Sigmoid colon (tissue), 7 donors: ENCODE measurements around the gene FABP7. TPM values are rescaled to one million over a fixed set of nuclear protein-coding genes. Genes with fewer than 3 reads are reported as not detected.

Experiments
- DNase-seq: peaks from one replicate; pipeline ENCODE4 v3.0.0-alpha.2; 2019
- H3K27ac ChIP-seq, 4 donors: fragments of 200-600 bp; sonication (generic); one replicate each; pipeline ENCODE4 v1.5.1; 2016 to 2019; ENCODE audit warnings: mild to moderate bottlenecking in 1 of 4
- H3K27me3 ChIP-seq, 3 donors: fragments of 200-600 bp; sonication (generic); one replicate each; pipeline ENCODE4 v1.5.1; 2019; ENCODE audit warnings: mild to moderate bottlenecking in 1 of 3
- H3K36me3 ChIP-seq, 4 donors: fragments of 200-600 bp; sonication (generic); one replicate each; pipeline ENCODE4 v1.5.1; 2016 to 2019
- H3K4me1 ChIP-seq, 4 donors: fragments of 200-600 bp; sonication (generic); one replicate each; pipeline ENCODE4 v1.5.1; 2017 to 2019
- H3K4me3 ChIP-seq, 4 donors: fragments of 200-600 bp; sonication (generic); one replicate each; pipeline ENCODE4 v1.5.1; 2017 to 2019; ENCODE audit warnings: mild to moderate bottlenecking in 2 of 4, moderate library complexity in 1 of 4
- H3K9me3 ChIP-seq, 4 donors: fragments of 200-600 bp in 3 of 4; sonication (generic) in 3 of 4; one replicate each; pipeline versions ENCODE4 v1.5.1 to v1.6.1; 2013 to 2019
- EP300 ChIP-seq, 4 donors: sonication (generic); formaldehyde crosslinking; IDR thresholded peaks; one replicate each; pipeline ENCODE4 v1.6.1; 2017; ENCODE audit warnings: antibody characterized with exemption in 4 of 4
- POLR2A ChIP-seq, 2 donors: fragments of 450-650 bp; IDR thresholded peaks; one replicate each; pipeline ENCODE4 v1.6.1; 2016; ENCODE audit warnings: antibody characterized with exemption in 2 of 2, mild to moderate bottlenecking in 2 of 2, moderate library complexity in 2 of 2
- POLR2AphosphoS5 ChIP-seq, 4 donors: sonication (generic); formaldehyde crosslinking; IDR thresholded peaks; one replicate each; pipeline ENCODE4 v1.6.1; 2017; ENCODE audit warnings: antibody characterized with exemption in 4 of 4
- WGBS, 2 donors: extraction: QIAGEN DNeasy Blood & Tissue Kit; methylation state at CpG; one replicate each; pipeline ENCODE4 v1.1.7; 2013; 5-methylcytosine and 5-hydroxymethylcytosine counted together
- intact Hi-C: fragments of 100-400 bp; cut with DNase I; formaldehyde crosslinking; loops from one replicate; pipeline ENCODE4 v1.15.1; 2023
- polyA plus RNA-seq, 3 donors: library from polyadenylated mRNA; stranded (reverse); fragments of 200-250 nt; gene quantifications; one replicate each; pipeline ENCODE4 v1.2.3, GENCODE V29; 2013
- total RNA-seq, 4 donors: library from RNA; depleted of rRNA; stranded (reverse); fragments of >200 nt; gene quantifications; one replicate each; pipeline ENCODE4 v1.1.0, GENCODE V29; 2016
- TF ChIP-seq, protein P1 (sequence below), 4 experiments: fragments of 450-650 bp in 3 of 4; fragments of 200-600 bp in 1 of 4; IDR thresholded peaks; one replicate each; pipeline ENCODE4 v1.5.1; 2016 to 2019; ENCODE audit warnings: antibody characterized with exemption in 4 of 4, mild to moderate bottlenecking in 3 of 4, moderate library complexity in 2 of 4
- donor health status: healthy with polysubstance abuse.
- donor health status: Bipolar disorder and iron deficiency.
- donor health status: healthy.

Gene FABP7
- total and polyA plus RNA-seq, 7 donors: not detected

- Histone ChIP-seq H3K36me3 (no peaks in the 10 kb centered on the region), H3K4me3 (no peak overlapping the region), H3K27ac (no peak overlapping the region), H3K9me3 (no peaks in the 10 kb centered on the region), H3K27me3 (no peaks in the 10 kb centered on the region), H3K4me1 (no peaks in the 10 kb centered on the region)
- 87 to 90% methylated on average over 2 of the region's 2 CpGs for WGBS, 2 donors
- DNase-seq: no peak
- TF ChIP-seq POLR2A (IDR thresholded peaks at IDR 0.05) (no peak), POLR2AphosphoS5 (IDR thresholded peaks at IDR 0.05) (no peak), EP300 (IDR thresholded peaks at IDR 0.05) (no peak)
- TF ChIP-seq, protein P1, sequence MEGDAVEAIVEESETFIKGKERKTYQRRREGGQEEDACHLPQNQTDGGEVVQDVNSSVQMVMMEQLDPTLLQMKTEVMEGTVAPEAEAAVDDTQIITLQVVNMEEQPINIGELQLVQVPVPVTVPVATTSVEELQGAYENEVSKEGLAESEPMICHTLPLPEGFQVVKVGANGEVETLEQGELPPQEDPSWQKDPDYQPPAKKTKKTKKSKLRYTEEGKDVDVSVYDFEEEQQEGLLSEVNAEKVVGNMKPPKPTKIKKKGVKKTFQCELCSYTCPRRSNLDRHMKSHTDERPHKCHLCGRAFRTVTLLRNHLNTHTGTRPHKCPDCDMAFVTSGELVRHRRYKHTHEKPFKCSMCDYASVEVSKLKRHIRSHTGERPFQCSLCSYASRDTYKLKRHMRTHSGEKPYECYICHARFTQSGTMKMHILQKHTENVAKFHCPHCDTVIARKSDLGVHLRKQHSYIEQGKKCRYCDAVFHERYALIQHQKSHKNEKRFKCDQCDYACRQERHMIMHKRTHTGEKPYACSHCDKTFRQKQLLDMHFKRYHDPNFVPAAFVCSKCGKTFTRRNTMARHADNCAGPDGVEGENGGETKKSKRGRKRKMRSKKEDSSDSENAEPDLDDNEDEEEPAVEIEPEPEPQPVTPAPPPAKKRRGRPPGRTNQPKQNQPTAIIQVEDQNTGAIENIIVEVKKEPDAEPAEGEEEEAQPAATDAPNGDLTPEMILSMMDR (IDR thresholded peaks at IDR 0.05): no peak
- intact Hi-C loops: no loop called here
Observed at GRCh38 chr6:122821095-122821494, 41.6 kb downstream of the FABP7 start.

- intact Hi-C loops: no loop called here
- Histone ChIP-seq H3K9me3 (no peaks in the 10 kb centered on the region), H3K4me3 (no peak overlapping the region), H3K27ac (no peak overlapping the region), H3K36me3 (no peaks in the 10 kb centered on the region), H3K27me3 (no peaks in the 10 kb centered on the region), H3K4me1 (no peaks in the 10 kb centered on the region)
- WGBS, 2 donors: 64 to 81% methylated on average over 5 of the region's 5 CpGs
- DNase-seq: no peak
- TF ChIP-seq POLR2AphosphoS5 (IDR thresholded peaks at IDR 0.05): no peak
- TF ChIP-seq, protein P1 (IDR thresholded peaks at IDR 0.05): no peak
- TF ChIP-seq EP300 (IDR thresholded peaks at IDR 0.05): no peak
- no peak for TF ChIP-seq POLR2A (IDR thresholded peaks at IDR 0.05)
Observed at GRCh38 chr6:122825163-122825562, 45.6 kb downstream of the FABP7 start.

DNA sequence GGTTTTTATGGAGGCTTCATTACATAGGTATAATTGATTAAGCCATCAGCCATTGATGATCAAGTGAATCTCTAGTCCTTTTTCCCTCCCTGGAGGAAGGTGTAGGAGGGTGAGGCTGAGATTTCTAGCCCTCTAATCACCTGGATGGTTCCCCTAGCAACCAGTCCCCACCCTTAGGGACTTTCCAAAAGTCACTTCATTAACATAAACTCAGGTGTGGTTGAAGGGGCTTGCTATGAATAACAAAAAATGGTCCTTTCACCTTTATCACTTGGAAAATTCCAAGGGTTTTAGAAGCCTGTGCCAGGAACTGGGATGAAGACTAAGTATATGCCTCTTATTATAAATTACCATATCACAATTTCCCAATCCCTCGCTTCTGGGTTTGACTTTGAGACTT, 49.9 kb downstream of the FABP7 start:
- H3K36me3 ChIP-seq: no peaks in the 10 kb centered on the region
- intact Hi-C loops: no loop called here
- H3K27me3 ChIP-seq: no peaks in the 10 kb centered on the region
- H3K4me3 ChIP-seq: no peak overlapping the region
- WGBS, 2 donors: 89 to 90% methylated on average over 1 of the region's 1 CpG
- H3K4me1 ChIP-seq: no peaks in the 10 kb centered on the region
- no peaks in the 10 kb centered on the region for H3K9me3 ChIP-seq
- DNase-seq: no peak
- H3K27ac ChIP-seq: no peak overlapping the region
- TF ChIP-seq POLR2A (IDR thresholded peaks at IDR 0.05) (no peak), POLR2AphosphoS5 (IDR thresholded peaks at IDR 0.05) (no peak), EP300 (IDR thresholded peaks at IDR 0.05) (no peak)
- TF ChIP-seq, protein P1 (IDR thresholded peaks at IDR 0.05): no peak

DNA sequence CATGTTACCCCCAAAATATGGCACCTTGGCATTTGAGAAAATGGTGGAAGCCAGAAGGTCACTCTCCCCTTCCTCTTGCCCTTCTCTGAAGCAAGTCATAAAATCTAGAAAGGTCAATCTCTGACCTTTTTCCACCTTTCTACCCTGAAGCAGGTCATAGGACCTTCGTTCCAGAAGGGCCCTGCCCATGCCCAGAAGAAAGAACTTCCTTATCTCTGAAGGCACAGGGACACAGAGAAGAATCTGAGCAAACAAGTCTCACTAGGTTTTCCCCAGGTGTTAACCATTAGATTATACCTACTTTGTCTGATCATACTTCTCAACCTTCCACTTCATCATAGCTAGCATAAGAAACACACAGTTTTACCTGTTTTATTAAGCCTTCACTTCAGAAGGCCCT, 52.0 kb downstream of the FABP7 start:
- no peaks in the 10 kb centered on the region for H3K9me3 ChIP-seq
- intact Hi-C loops: no loop called here
- no peak overlapping the region for H3K27ac ChIP-seq
- WGBS, 2 donors: 23 to 54% methylated on average over 1 of the region's 1 CpG
- no peaks in the 10 kb centered on the region for H3K4me1 ChIP-seq
- no peaks in the 10 kb centered on the region for H3K36me3 ChIP-seq
- TF ChIP-seq POLR2A (IDR thresholded peaks at IDR 0.05) (no peak), EP300 (IDR thresholded peaks at IDR 0.05) (no peak), POLR2AphosphoS5 (IDR thresholded peaks at IDR 0.05) (no peak)
- TF ChIP-seq, protein P1 (IDR thresholded peaks at IDR 0.05): no peak
- no peak for DNase-seq
- H3K4me3 ChIP-seq: no peak overlapping the region
- no peaks in the 10 kb centered on the region for H3K27me3 ChIP-seq

DNA sequence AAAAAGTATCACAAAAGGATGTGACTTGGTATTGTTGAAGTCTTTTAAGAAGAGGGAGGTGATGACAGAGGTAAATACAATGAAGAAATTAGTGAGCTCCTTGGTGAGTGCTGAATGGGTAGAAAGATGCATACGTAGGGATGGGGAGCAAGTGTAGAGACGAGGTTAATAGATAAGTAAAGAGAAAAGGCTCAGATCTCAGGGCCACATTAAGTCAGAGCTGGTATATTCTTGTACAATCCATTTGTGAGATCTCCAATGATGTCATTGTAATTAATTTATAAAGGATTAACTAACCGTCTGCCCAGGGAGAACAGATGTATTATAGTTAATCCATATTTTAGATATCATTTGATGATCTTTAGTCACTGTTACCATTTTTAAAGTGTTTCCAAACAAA, 52.9 kb downstream of the FABP7 start:
- no peaks in the 10 kb centered on the region for H3K27me3 ChIP-seq
- no peak overlapping the region for H3K27ac ChIP-seq
- H3K4me3 ChIP-seq: no peak overlapping the region
- intact Hi-C loops: no loop called here
- TF ChIP-seq POLR2AphosphoS5 (IDR thresholded peaks at IDR 0.05) (no peak), EP300 (IDR thresholded peaks at IDR 0.05) (no peak), POLR2A (IDR thresholded peaks at IDR 0.05) (no peak)
- TF ChIP-seq, protein P1 (IDR thresholded peaks at IDR 0.05): no peak
- H3K9me3 ChIP-seq: no peaks in the 10 kb centered on the region
- no peak for DNase-seq
- WGBS, 2 donors: 87 to 89% methylated on average over 3 of the region's 3 CpGs
- no peaks in the 10 kb centered on the region for H3K4me1 ChIP-seq
- no peaks in the 10 kb centered on the region for H3K36me3 ChIP-seq
